Sigmoid colon (tissue), 7 donors: ENCODE measurements around the gene GPR37. TPM values are rescaled to one million over a fixed set of nuclear protein-coding genes. Genes with fewer than 3 reads are reported as not detected.

Source experiments
- DNase-seq: peaks from one replicate; pipeline ENCODE4 v3.0.0-alpha.2; 2019
- H3K27ac ChIP-seq, 4 donors: fragments of 200-600 bp; sonication (generic); one replicate each; pipeline ENCODE4 v1.5.1; 2016 to 2019; ENCODE audit warnings: mild to moderate bottlenecking in 1 of 4
- H3K27me3 ChIP-seq, 3 donors: fragments of 200-600 bp; sonication (generic); one replicate each; pipeline ENCODE4 v1.5.1; 2019; ENCODE audit warnings: mild to moderate bottlenecking in 1 of 3
- H3K36me3 ChIP-seq, 4 donors: fragments of 200-600 bp; sonication (generic); one replicate each; pipeline ENCODE4 v1.5.1; 2016 to 2019
- H3K4me1 ChIP-seq, 4 donors: fragments of 200-600 bp; sonication (generic); one replicate each; pipeline ENCODE4 v1.5.1; 2017 to 2019
- H3K4me3 ChIP-seq, 4 donors: fragments of 200-600 bp; sonication (generic); one replicate each; pipeline ENCODE4 v1.5.1; 2017 to 2019; ENCODE audit warnings: mild to moderate bottlenecking in 2 of 4, moderate library complexity in 1 of 4
- H3K9me3 ChIP-seq, 4 donors: fragments of 200-600 bp in 3 of 4; sonication (generic) in 3 of 4; one replicate each; pipeline versions ENCODE4 v1.5.1 to v1.6.1; 2013 to 2019
- CTCF ChIP-seq, 4 experiments: fragments of 450-650 bp in 3 of 4; fragments of 200-600 bp in 1 of 4; IDR thresholded peaks; one replicate each; pipeline ENCODE4 v1.5.1; 2016 to 2019; ENCODE audit warnings: antibody characterized with exemption in 4 of 4, mild to moderate bottlenecking in 3 of 4, moderate library complexity in 2 of 4
- EP300 ChIP-seq, 4 donors: sonication (generic); formaldehyde crosslinking; IDR thresholded peaks; one replicate each; pipeline ENCODE4 v1.6.1; 2017; ENCODE audit warnings: antibody characterized with exemption in 4 of 4
- POLR2A ChIP-seq, 2 donors: fragments of 450-650 bp; IDR thresholded peaks; one replicate each; pipeline ENCODE4 v1.6.1; 2016; ENCODE audit warnings: antibody characterized with exemption in 2 of 2, mild to moderate bottlenecking in 2 of 2, moderate library complexity in 2 of 2
- POLR2AphosphoS5 ChIP-seq, 4 donors: sonication (generic); formaldehyde crosslinking; IDR thresholded peaks; one replicate each; pipeline ENCODE4 v1.6.1; 2017; ENCODE audit warnings: antibody characterized with exemption in 4 of 4
- WGBS, 2 donors: extraction: QIAGEN DNeasy Blood & Tissue Kit; methylation state at CpG; one replicate each; pipeline ENCODE4 v1.1.7; 2013; 5-methylcytosine and 5-hydroxymethylcytosine counted together
- intact Hi-C: fragments of 100-400 bp; cut with DNase I; formaldehyde crosslinking; loops from one replicate; pipeline ENCODE4 v1.15.1; 2023
- polyA plus RNA-seq, 3 donors: library from polyadenylated mRNA; stranded (reverse); fragments of 200-250 nt; gene quantifications; one replicate each; pipeline ENCODE4 v1.2.3, GENCODE V29; 2013
- total RNA-seq, 4 donors: library from RNA; depleted of rRNA; stranded (reverse); fragments of >200 nt; gene quantifications; one replicate each; pipeline ENCODE4 v1.1.0, GENCODE V29; 2016
- donor health status: healthy with polysubstance abuse.
- donor health status: Bipolar disorder and iron deficiency.
- donor health status: healthy.

Gene GPR37
- total and polyA plus RNA-seq, 7 donors, result 0.68 to 2.3 (median 1.4) TPM; not detected in 2

GRCh38 chr7:124796771-124797170, 31.2 kb upstream of the GPR37 start:
- intact Hi-C loops, result no loop called here
- Histone ChIP-seq H3K27me3 (no peaks in the 10 kb centered on the region), H3K27ac (no peak overlapping the region), H3K9me3 (no peaks in the 10 kb centered on the region), H3K36me3 (no peaks in the 10 kb centered on the region), H3K4me1 (peaks cover 0 to 10% (median 0%) of the 10 kb centered on the region in 4 donors), H3K4me3 (no peak overlapping the region)
- DNase-seq, result no peak
- TF ChIP-seq EP300 (IDR thresholded peaks at IDR 0.05) (no peak), POLR2A (IDR thresholded peaks at IDR 0.05) (no peak), POLR2AphosphoS5 (IDR thresholded peaks at IDR 0.05) (no peak), CTCF (IDR thresholded peaks at IDR 0.05) (no peak)
- WGBS, 2 donors, result 12 to 59% methylated on average over 2 of the region's 2 CpGs

- Histone ChIP-seq H3K27me3 (no peaks in the 10 kb centered on the region), H3K9me3 (no peaks in the 10 kb centered on the region), H3K4me1 (no peaks in the 10 kb centered on the region), H3K36me3 (no peaks in the 10 kb centered on the region), H3K27ac (no peak overlapping the region), H3K4me3 (no peak overlapping the region)
- DNase-seq, result no peak
- TF ChIP-seq POLR2AphosphoS5 (IDR thresholded peaks at IDR 0.05) (no peak), POLR2A (IDR thresholded peaks at IDR 0.05) (no peak), CTCF (IDR thresholded peaks at IDR 0.05) (no peak), EP300 (IDR thresholded peaks at IDR 0.05) (no peak)
- 74 to 82% methylated on average over 3 of the region's 3 CpGs for WGBS, 2 donors
- intact Hi-C loops, result no loop called here
These were observed 27.1 kb upstream of the GPR37 start for GRCh38 chr7:124792696-124793095.

- H3K4me1 ChIP-seq, result no peaks in the 10 kb centered on the region
- TF ChIP-seq EP300 (IDR thresholded peaks at IDR 0.05), result no peak
- TF ChIP-seq POLR2AphosphoS5 (IDR thresholded peaks at IDR 0.05), result no peak
- TF ChIP-seq POLR2A (IDR thresholded peaks at IDR 0.05), result no peak
- no peak for TF ChIP-seq CTCF (IDR thresholded peaks at IDR 0.05)
- no peak overlapping the region for H3K27ac ChIP-seq
- no peak for DNase-seq
- H3K27me3 ChIP-seq, result no peaks in the 10 kb centered on the region
- H3K9me3 ChIP-seq, result no peaks in the 10 kb centered on the region
- no peak overlapping the region for H3K4me3 ChIP-seq
- intact Hi-C loops, result no loop called here
- no peaks in the 10 kb centered on the region for H3K36me3 ChIP-seq
These were observed 26.4 kb upstream of the GPR37 start for GRCh38 chr7:124792002-124792401.

GRCh38 chr7:124791426-124791825, 25.8 kb upstream of the GPR37 start:
- TF ChIP-seq EP300 (IDR thresholded peaks at IDR 0.05) (no peak), POLR2A (IDR thresholded peaks at IDR 0.05) (no peak), CTCF (IDR thresholded peaks at IDR 0.05) (no peak)
- H3K27me3 ChIP-seq, result no peaks in the 10 kb centered on the region
- intact Hi-C loops, result no loop called here
- H3K4me3 ChIP-seq, result no peak overlapping the region
- no peaks in the 10 kb centered on the region for H3K9me3 ChIP-seq
- H3K4me1 ChIP-seq, result no peaks in the 10 kb centered on the region
- no peaks in the 10 kb centered on the region for H3K36me3 ChIP-seq
- no peak for DNase-seq
- WGBS, 2 donors, result 64 to 71% methylated on average over 4 of the region's 4 CpGs
- no peak overlapping the region for H3K27ac ChIP-seq

GRCh38 chr7:124790645-124791044, 25.1 kb upstream of the GPR37 start:
- no peak for TF ChIP-seq POLR2A (IDR thresholded peaks at IDR 0.05)
- TF ChIP-seq CTCF (IDR thresholded peaks at IDR 0.05), result no peak
- no peak for TF ChIP-seq POLR2AphosphoS5 (IDR thresholded peaks at IDR 0.05)
- TF ChIP-seq EP300 (IDR thresholded peaks at IDR 0.05), result no peak
- no peak for DNase-seq
- intact Hi-C loops, result no loop called here
- Histone ChIP-seq H3K36me3 (no peaks in the 10 kb centered on the region), H3K4me3 (no peak overlapping the region), H3K9me3 (no peaks in the 10 kb centered on the region), H3K4me1 (no peaks in the 10 kb centered on the region), H3K27ac (no peak overlapping the region), H3K27me3 (no peaks in the 10 kb centered on the region)
- WGBS, 2 donors, result 67 to 68% methylated on average over 6 of the region's 6 CpGs
